ENCODE data around the gene DAB1.

DNA sequence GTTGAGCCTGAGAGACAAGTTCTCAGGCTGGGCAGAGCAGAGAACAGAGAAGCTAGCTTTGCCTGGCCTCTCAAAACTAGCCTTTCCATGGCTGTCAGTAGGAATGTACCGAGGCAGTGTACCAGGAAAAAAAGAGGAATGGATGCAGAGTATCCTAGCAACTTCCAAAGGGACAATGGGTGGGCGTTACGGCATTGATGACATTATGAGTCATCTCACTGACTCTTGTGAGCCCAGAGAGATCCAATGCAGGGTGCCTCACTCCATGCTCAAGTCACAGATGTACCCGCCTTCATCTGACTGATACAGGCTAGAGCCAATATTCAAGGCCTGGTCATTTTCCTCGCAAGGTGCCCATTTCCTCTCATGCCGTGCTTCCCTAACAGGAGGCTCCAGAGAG, 406.7 kb downstream of the DAB1 start:
- no peak for TF ChIP-seq POLR2A (IDR thresholded peaks at IDR 0.05)
- TF ChIP-seq, protein P1, sequence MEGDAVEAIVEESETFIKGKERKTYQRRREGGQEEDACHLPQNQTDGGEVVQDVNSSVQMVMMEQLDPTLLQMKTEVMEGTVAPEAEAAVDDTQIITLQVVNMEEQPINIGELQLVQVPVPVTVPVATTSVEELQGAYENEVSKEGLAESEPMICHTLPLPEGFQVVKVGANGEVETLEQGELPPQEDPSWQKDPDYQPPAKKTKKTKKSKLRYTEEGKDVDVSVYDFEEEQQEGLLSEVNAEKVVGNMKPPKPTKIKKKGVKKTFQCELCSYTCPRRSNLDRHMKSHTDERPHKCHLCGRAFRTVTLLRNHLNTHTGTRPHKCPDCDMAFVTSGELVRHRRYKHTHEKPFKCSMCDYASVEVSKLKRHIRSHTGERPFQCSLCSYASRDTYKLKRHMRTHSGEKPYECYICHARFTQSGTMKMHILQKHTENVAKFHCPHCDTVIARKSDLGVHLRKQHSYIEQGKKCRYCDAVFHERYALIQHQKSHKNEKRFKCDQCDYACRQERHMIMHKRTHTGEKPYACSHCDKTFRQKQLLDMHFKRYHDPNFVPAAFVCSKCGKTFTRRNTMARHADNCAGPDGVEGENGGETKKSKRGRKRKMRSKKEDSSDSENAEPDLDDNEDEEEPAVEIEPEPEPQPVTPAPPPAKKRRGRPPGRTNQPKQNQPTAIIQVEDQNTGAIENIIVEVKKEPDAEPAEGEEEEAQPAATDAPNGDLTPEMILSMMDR (IDR thresholded peaks at IDR 0.05): no peak
